HCT116 (cell line): ENCODE measurements around the gene GYPC. TPM values are rescaled to one million over a fixed set of nuclear protein-coding genes. Genes with fewer than 3 reads are reported as not detected.

Source experiments
- ATAC-seq: fragments of 200-7000 bp; cut with Tn5 transposase; 2 replicates; pipeline ENCODE4 v1.9.1; 2020; ENCODE audit warnings: mild to moderate bottlenecking, moderate library complexity
- BruUV-seq: library from RNA; stranded (reverse); fragments of 400-500 nt; replicated peaks from 2 replicates; lab custom pipeline; 2021; lab: Mats Ljungman, UMichigan
- CTCF ChIA-PET: fragments of 300-600 bp; sonication (Branson Sonifier 250); formaldehyde crosslinking; loops from one replicate; lab custom pipeline; 2021; ENCODE audit warnings: antibody characterized with exemption; lab: Charles Lee
- POLR2A ChIA-PET: fragments of 300-600, 350-600 bp; sonication (Branson Sonifier 250); formaldehyde crosslinking; loops from one replicate; lab custom pipeline; 2021; ENCODE audit warnings: antibody characterized with exemption; lab: Charles Lee
- RAD21 ChIA-PET, 2 experiments: fragments of 300-600 bp; sonication (Branson Sonifier 250); formaldehyde crosslinking; loops; one replicate each; lab custom pipeline; 2023; ENCODE audit warnings: low total read pairs in 2 of 2; ENCODE audit not compliant: uncharacterized antibody in 2 of 2, unreplicated experiment in 2 of 2, low non-redundant PET in 1 of 2; lab: Charles Lee
- DNase-seq: peaks from one replicate; pipeline ENCODE4 v3.0.0-alpha.2; 2010; ENCODE audit warnings: low read depth, low spot score
- H2AFZ ChIP-seq: fragments of 200-600 bp; shearing (Covaris generic), sonication (generic); 2 replicates; pipeline ENCODE4 v1.6.1; 2017; ENCODE audit warnings: low read depth, mixed run types, mixed read lengths, antibody characterized with exemption, low read length; ENCODE audit not compliant: poor library complexity, severe bottlenecking
- H3K27ac ChIP-seq: 2 replicates; pipeline ENCODE4 v1.5.1; 2012; ENCODE audit warnings: low read depth, low read length
- H3K27me3 ChIP-seq: fragments of 200-600 bp; sonication (generic); 2 replicates; pipeline ENCODE4 v1.6.1; 2016; ENCODE audit warnings: mixed run types, low read length, mixed read lengths; ENCODE audit not compliant: insufficient read depth
- H3K36me3 ChIP-seq, 2 experiments: fragments of 200-500 bp in 1 of 2; fragments of 200-600 bp in 1 of 2; sonication (Bioruptor generic) in 1 of 2; sonication (generic) in 1 of 2; 2 replicates each; pipeline versions ENCODE4 v1.5.1 to v1.6.1; 2014 to 2016; ENCODE audit warnings: low read length in 2 of 2, inconsistent platforms in 1 of 2, mixed read lengths in 1 of 2, mixed run types in 1 of 2; ENCODE audit not compliant: insufficient read depth in 2 of 2, control insufficient read depth in 1 of 2
- H3K4me1 ChIP-seq, 2 experiments: fragments of 200-600 bp in 1 of 2; sonication (generic) in 1 of 2; 2 replicates each; pipeline versions ENCODE4 v1.5.1 to v1.6.1; 2012 to 2017; ENCODE audit warnings: low read length in 2 of 2, inconsistent platforms in 1 of 2, mild to moderate bottlenecking in 1 of 2, mixed read lengths in 1 of 2, mixed run types in 1 of 2, moderate library complexity in 1 of 2; ENCODE audit not compliant: insufficient read depth in 2 of 2, control insufficient read depth in 1 of 2
- H3K4me2 ChIP-seq: fragments of 200-600 bp; sonication (generic); 2 replicates; pipeline ENCODE4 v1.6.1; 2017; ENCODE audit warnings: mixed run types, low read length, mixed read lengths
- H3K4me3 ChIP-seq, 2 experiments: fragments of 200-600 bp in 1 of 2; sonication (generic) in 1 of 2; replicated peaks in 1 of 2; 2 replicates each; pipeline ENCODE4 v1.5.1; 2011 to 2016; ENCODE audit warnings: low read length in 2 of 2, control low read depth in 1 of 2, low read depth in 1 of 2, mild to moderate bottlenecking in 1 of 2, mixed read lengths in 1 of 2, mixed run types in 1 of 2
- H3K79me2 ChIP-seq: fragments of 200-600 bp; sonication (generic); 2 replicates; pipeline ENCODE4 v1.6.1; 2017; ENCODE audit warnings: mild to moderate bottlenecking, mixed run types, low read length, moderate library complexity, mixed read lengths; ENCODE audit not compliant: insufficient read depth
- H3K9ac ChIP-seq: fragments of 200-600 bp; sonication (generic); 2 replicates; pipeline ENCODE4 v1.6.1; 2016; ENCODE audit warnings: low read length, mixed read lengths
- H3K9me2 ChIP-seq: fragments of 200-600 bp; sonication (generic), shearing (Covaris generic); 2 replicates; pipeline ENCODE4 v1.6.1; 2017; ENCODE audit warnings: mixed run types, mild to moderate bottlenecking, moderate library complexity; ENCODE audit not compliant: insufficient read depth
- H3K9me3 ChIP-seq, 2 experiments: fragments of 200-500 bp in 1 of 2; fragments of 200-600 bp in 1 of 2; sonication (Bioruptor generic) in 1 of 2; sonication (generic) in 1 of 2; 2 replicates each; pipeline ENCODE4 v1.6.1; 2014 to 2017; ENCODE audit warnings: low read length in 2 of 2, mixed read lengths in 2 of 2, inconsistent platforms in 1 of 2, low read depth in 1 of 2, mild to moderate bottlenecking in 1 of 2, mixed run types in 1 of 2, moderate library complexity in 1 of 2; ENCODE audit not compliant: control insufficient read depth in 1 of 2, insufficient read depth in 1 of 2
- H4K20me1 ChIP-seq: fragments of 200-600 bp; sonication (generic), shearing (Covaris generic); 2 replicates; pipeline ENCODE4 v1.6.1; 2017; ENCODE audit warnings: mixed run types, mild to moderate bottlenecking, moderate library complexity; ENCODE audit not compliant: insufficient read depth
- CEBPB ChIP-seq: IDR thresholded peaks from 2 replicates; pipeline ENCODE4 v1.6.1; 2012; ENCODE audit warnings: low read depth
- ELF1 ChIP-seq: IDR thresholded peaks from 2 replicates; pipeline ENCODE4 v1.6.1; 2012; ENCODE audit warnings: low read depth, borderline replicate concordance
- EZH2 ChIP-seq: fragments of 200-600 bp; sonication (generic); IDR thresholded peaks from 2 replicates; pipeline ENCODE4 v1.6.1; 2017; ENCODE audit warnings: antibody characterized with exemption, mixed run types
- POLR2AphosphoS5 ChIP-seq: IDR thresholded peaks from 2 replicates; pipeline ENCODE4 v1.6.1; 2011; ENCODE audit warnings: mild to moderate bottlenecking, low read depth, low read length, moderate library complexity
- RAD21 ChIP-seq: IDR thresholded peaks from 2 replicates; pipeline ENCODE4 v1.6.1; 2012; ENCODE audit warnings: low read depth, mild to moderate bottlenecking
- SIN3A ChIP-seq: IDR thresholded peaks from 2 replicates; pipeline ENCODE4 v1.6.1; 2012; ENCODE audit warnings: low read depth
- SP1 ChIP-seq: IDR thresholded peaks from 2 replicates; pipeline ENCODE4 v1.6.1; 2012; ENCODE audit warnings: low read depth
- SRF ChIP-seq: IDR thresholded peaks from 2 replicates; pipeline ENCODE4 v1.6.1; 2012; ENCODE audit warnings: low read depth
- TCF7L2 ChIP-seq: IDR thresholded peaks from 2 replicates; pipeline ENCODE4 v1.7.0; 2011; ENCODE audit warnings: borderline replicate concordance, inconsistent platforms; ENCODE audit not compliant: insufficient read depth, insufficient read length; ENCODE audit errors: extremely low read depth
- YY1 ChIP-seq: IDR thresholded peaks from 2 replicates; pipeline ENCODE4 v1.6.1; 2011; ENCODE audit warnings: low read length, low read depth, moderate library complexity, mild to moderate bottlenecking; ENCODE audit not compliant: insufficient replicate concordance; ENCODE audit errors: extremely low read depth
- ZFX ChIP-seq: fragments of 450-650 bp; IDR thresholded peaks from 2 replicates; pipeline ENCODE4 v1.6.1; 2017
- ZNF274 ChIP-seq: fragments of 200-500 bp; sonication (Bioruptor generic); IDR thresholded peaks from 2 replicates; pipeline ENCODE4 v1.6.1; 2014; ENCODE audit warnings: mild to moderate bottlenecking, low read depth, low read length, inconsistent platforms
- intact Hi-C: fragments of 100-400 bp; cut with micrococcal nuclease; formaldehyde crosslinking; loops from 2 replicates; pipeline ENCODE4 v1.10.0; 2022
- total RNA-seq: library from RNA; stranded (reverse); gene quantifications from one replicate; pipeline ENCODE4 v1.2.1, GENCODE V29; 2021; ENCODE audit not compliant: unreplicated experiment
- TF ChIP-seq, protein P1 (sequence below), 3 experiments: fragments of 200-600 bp in 1 of 3; sonication (generic) in 1 of 3; IDR thresholded peaks in 2 of 3; conservative IDR thresholded peaks in 1 of 3; 2 replicates each; pipeline ENCODE4 v1.5.1; 2012 to 2017; ENCODE audit warnings: low read depth in 2 of 3, low read length in 2 of 3, antibody characterized with exemption in 1 of 3, borderline replicate concordance in 1 of 3, control low read depth in 1 of 3, mild to moderate bottlenecking in 1 of 3, mixed read lengths in 1 of 3, mixed run types in 1 of 3, moderate library complexity in 1 of 3; ENCODE audit not compliant: insufficient read depth in 1 of 3
- TF ChIP-seq, protein P2 (sequence below): IDR thresholded peaks from 2 replicates; pipeline ENCODE4 v1.6.1; 2012
- TF ChIP-seq, protein P3 (sequence below): IDR thresholded peaks from 2 replicates; pipeline ENCODE4 v1.6.1; 2012; ENCODE audit warnings: low read depth

The GYPC gene
- total RNA-seq, 1 experiment from 2014 or later, result 0.66 TPM

DNA sequence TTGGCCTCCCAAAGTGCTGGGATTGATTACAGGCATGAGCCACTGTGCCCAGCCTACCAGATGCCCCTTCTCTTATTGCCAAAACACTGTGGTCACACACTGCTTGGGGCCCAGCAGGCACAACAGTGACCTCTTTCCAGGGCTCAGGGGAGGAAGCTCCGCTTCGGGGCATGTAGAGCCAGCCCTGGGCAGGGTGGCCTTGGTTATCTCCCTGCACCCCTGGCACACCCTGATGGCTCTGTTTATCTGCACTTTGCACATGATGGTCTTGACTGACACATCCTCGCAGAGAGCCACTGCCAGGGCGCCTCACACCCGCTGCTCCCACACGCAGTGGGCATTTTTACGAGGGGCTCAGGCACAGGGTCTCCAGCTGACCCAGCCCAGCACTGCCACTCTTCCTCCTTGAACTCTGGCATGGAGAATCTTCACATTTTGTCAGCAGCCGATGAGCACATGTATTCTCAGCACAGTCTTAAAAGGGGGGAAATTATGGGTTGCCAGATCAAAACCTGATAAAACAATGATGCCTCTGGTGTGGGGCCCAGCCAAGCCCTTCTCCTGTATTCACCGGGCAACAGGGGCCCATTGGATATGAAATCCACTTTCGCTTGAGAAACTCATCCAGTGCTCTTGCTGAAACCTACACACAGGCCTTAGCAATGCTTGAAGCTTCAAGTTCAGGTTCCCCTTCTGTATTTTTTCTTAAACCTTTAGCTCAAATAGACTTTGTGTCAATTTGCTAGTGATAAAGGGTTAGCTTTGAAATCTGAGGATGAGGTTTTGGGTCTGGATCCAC is 5.9 kb downstream of the GYPC start:
- no peak overlapping the region for H3K9ac ChIP-seq
- ChIA-PET CTCF (no interaction called here), RAD21 (no interaction called here), POLR2A (no interaction called here)
- no peak overlapping the region for H3K4me2 ChIP-seq
- BruUV-seq, result no TSS peak
- no peaks in the 10 kb centered on the region for H3K9me2 ChIP-seq
- TF ChIP-seq POLR2AphosphoS5 (no peak), RAD21 (no peak), EZH2 (no peak)
- H3K79me2 ChIP-seq, result no peaks in the 10 kb centered on the region
- H4K20me1 ChIP-seq, result no peaks in the 10 kb centered on the region
- no peaks in the 10 kb centered on the region for H3K36me3 ChIP-seq
- H3K27me3 ChIP-seq, result peaks cover 3% of the 10 kb centered on the region
- no peak for ATAC-seq
- H3K9me3 ChIP-seq, result no peaks in the 10 kb centered on the region
- peaks cover 16 to 22% of the 10 kb centered on the region in 2 experiments for H3K4me1 ChIP-seq
- DNase-seq, result no peak
- intact Hi-C loops, result no loop called here
- H3K4me3 ChIP-seq, result no peak overlapping the region
- no peak overlapping the region for H2AFZ ChIP-seq
- no peak overlapping the region for H3K27ac ChIP-seq

DNA sequence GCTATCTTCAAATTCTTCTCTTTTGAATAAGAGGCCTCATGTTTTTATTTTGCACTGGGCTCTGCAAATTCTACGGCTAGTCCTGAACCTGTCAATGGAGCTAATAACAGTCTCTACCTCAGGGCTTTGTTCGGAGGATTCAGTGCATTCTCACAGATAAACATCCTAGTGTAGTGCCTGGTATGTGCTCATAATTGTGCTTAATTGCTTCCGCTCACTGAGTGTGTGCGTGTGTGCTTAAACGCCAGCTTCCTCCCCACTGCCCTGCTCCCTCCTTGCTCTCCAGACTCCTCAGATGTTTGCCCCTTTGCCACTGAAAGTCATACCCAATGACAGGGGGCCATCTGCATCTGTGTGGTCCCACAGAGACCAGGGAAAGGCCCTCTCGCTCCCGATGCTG is 6.7 kb downstream of the GYPC start:
- Histone ChIP-seq H3K79me2 (no peaks in the 10 kb centered on the region), H3K4me2 (no peak overlapping the region), H3K4me1 (peaks cover 9 to 16% of the 10 kb centered on the region in 2 experiments), H3K4me3 (no peak overlapping the region), H3K27me3 (peaks cover 7% of the 10 kb centered on the region), H3K36me3 (no peaks in the 10 kb centered on the region), H3K27ac (no peak overlapping the region), H3K9me3 (no peaks in the 10 kb centered on the region), H3K9ac (no peak overlapping the region), H3K9me2 (no peaks in the 10 kb centered on the region), H2AFZ (no peak overlapping the region), H4K20me1 (no peaks in the 10 kb centered on the region)
- BruUV-seq, result no TSS peak
- ChIA-PET RAD21 (no interaction called here), CTCF (no interaction called here), POLR2A (no interaction called here)
- no peak for ATAC-seq
- DNase-seq, result no peak
- intact Hi-C loops, result no loop called here
- TF ChIP-seq SP1 (no peak), CEBPB (no peak), SIN3A (no peak), ZFX (no peak), ZNF274 (no peak), ELF1 (no peak), TCF7L2 (no peak), POLR2AphosphoS5 (no peak), YY1 (no peak), SRF (no peak)
- TF ChIP-seq, protein P1, sequence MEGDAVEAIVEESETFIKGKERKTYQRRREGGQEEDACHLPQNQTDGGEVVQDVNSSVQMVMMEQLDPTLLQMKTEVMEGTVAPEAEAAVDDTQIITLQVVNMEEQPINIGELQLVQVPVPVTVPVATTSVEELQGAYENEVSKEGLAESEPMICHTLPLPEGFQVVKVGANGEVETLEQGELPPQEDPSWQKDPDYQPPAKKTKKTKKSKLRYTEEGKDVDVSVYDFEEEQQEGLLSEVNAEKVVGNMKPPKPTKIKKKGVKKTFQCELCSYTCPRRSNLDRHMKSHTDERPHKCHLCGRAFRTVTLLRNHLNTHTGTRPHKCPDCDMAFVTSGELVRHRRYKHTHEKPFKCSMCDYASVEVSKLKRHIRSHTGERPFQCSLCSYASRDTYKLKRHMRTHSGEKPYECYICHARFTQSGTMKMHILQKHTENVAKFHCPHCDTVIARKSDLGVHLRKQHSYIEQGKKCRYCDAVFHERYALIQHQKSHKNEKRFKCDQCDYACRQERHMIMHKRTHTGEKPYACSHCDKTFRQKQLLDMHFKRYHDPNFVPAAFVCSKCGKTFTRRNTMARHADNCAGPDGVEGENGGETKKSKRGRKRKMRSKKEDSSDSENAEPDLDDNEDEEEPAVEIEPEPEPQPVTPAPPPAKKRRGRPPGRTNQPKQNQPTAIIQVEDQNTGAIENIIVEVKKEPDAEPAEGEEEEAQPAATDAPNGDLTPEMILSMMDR (IDR thresholded peaks at IDR 0.05 in 2 of 3, conservative IDR thresholded peaks at IDR 0.05 in 1 of 3; ENCODE audit: borderline replicate concordance in 1 of 3, insufficient read depth in 1 of 3, low read depth in 2 of 3, low read length in 2 of 3), result no peak
- TF ChIP-seq, protein P2, sequence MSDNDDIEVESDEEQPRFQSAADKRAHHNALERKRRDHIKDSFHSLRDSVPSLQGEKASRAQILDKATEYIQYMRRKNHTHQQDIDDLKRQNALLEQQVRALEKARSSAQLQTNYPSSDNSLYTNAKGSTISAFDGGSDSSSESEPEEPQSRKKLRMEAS, result no peak
- TF ChIP-seq, protein P3, sequence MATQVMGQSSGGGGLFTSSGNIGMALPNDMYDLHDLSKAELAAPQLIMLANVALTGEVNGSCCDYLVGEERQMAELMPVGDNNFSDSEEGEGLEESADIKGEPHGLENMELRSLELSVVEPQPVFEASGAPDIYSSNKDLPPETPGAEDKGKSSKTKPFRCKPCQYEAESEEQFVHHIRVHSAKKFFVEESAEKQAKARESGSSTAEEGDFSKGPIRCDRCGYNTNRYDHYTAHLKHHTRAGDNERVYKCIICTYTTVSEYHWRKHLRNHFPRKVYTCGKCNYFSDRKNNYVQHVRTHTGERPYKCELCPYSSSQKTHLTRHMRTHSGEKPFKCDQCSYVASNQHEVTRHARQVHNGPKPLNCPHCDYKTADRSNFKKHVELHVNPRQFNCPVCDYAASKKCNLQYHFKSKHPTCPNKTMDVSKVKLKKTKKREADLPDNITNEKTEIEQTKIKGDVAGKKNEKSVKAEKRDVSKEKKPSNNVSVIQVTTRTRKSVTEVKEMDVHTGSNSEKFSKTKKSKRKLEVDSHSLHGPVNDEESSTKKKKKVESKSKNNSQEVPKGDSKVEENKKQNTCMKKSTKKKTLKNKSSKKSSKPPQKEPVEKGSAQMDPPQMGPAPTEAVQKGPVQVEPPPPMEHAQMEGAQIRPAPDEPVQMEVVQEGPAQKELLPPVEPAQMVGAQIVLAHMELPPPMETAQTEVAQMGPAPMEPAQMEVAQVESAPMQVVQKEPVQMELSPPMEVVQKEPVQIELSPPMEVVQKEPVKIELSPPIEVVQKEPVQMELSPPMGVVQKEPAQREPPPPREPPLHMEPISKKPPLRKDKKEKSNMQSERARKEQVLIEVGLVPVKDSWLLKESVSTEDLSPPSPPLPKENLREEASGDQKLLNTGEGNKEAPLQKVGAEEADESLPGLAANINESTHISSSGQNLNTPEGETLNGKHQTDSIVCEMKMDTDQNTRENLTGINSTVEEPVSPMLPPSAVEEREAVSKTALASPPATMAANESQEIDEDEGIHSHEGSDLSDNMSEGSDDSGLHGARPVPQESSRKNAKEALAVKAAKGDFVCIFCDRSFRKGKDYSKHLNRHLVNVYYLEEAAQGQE, result no peak
